ENCODE measurements around the gene DNASE1L2.

DNA sequence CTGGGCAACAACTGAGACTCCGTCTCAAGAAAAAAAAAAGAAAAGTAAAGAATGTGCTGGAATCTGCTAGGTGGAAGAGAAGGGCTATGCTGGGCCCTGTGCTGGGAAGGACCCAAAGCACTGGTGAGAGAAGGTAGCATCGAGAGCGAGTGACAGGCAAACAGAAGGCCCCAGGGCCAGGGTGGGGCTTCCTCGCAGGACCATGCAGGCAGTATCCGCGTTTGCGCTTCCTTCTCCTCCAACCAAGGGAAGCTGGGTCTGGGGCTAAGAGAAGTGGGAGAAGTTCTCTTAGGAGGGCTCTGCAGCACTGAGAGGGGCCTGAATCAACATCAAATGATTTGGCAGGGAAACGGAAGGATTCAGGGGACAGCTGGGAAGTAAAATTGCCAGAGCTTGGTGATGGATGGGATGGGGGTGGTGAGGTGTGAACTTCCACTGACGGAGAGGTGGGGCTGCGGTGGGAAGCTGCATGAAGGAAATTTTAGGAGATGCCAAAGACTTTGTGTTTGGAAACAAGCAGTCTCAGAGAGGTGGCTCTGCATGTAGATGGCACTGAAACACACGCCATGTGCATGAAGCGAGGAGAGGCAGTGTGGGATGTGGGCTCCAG lies 20.4 kb downstream of the DNASE1L2 start:
- TF ChIP-seq POLR2A (IDR thresholded peaks at IDR 0.05): no peak
- TF ChIP-seq, protein P1, sequence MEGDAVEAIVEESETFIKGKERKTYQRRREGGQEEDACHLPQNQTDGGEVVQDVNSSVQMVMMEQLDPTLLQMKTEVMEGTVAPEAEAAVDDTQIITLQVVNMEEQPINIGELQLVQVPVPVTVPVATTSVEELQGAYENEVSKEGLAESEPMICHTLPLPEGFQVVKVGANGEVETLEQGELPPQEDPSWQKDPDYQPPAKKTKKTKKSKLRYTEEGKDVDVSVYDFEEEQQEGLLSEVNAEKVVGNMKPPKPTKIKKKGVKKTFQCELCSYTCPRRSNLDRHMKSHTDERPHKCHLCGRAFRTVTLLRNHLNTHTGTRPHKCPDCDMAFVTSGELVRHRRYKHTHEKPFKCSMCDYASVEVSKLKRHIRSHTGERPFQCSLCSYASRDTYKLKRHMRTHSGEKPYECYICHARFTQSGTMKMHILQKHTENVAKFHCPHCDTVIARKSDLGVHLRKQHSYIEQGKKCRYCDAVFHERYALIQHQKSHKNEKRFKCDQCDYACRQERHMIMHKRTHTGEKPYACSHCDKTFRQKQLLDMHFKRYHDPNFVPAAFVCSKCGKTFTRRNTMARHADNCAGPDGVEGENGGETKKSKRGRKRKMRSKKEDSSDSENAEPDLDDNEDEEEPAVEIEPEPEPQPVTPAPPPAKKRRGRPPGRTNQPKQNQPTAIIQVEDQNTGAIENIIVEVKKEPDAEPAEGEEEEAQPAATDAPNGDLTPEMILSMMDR (IDR thresholded peaks at IDR 0.05): no peak
